Activated CD8-positive, alpha-beta T cell treated with anti-CD3 and anti-CD28 coated beads, Interleukin-2, amount 10 ng/mL, durations not matched to agents 7 days and 5 days (primary cell): ENCODE data around the gene ADK. TPM values are rescaled to one million over a fixed set of nuclear protein-coding genes. Genes with fewer than 3 reads are reported as not detected.

Experiments used
- ATAC-seq: fragments of 150-1000 bp; cut with Tn5 transposase; one replicate; pipeline ENCODE4 v1.10.0; 2021; ENCODE audit warnings: moderate library complexity
- CTCF ChIA-PET: fragments of 350-600 bp; sonication (Branson Sonifier 250); formaldehyde crosslinking; loops from one replicate; lab custom pipeline; 2021; ENCODE audit warnings: antibody characterized with exemption; lab: Charles Lee
- POLR2A ChIA-PET: fragments of 350-600 bp; sonication (Branson Sonifier 250); formaldehyde crosslinking; loops from one replicate; lab custom pipeline; 2021; ENCODE audit warnings: antibody characterized with exemption; lab: Charles Lee
- DNase-seq: peaks from one replicate; pipeline ENCODE4 v3.0.0-alpha.2; 2020
- H3K27ac Mint-ChIP-seq: one replicate; pipeline ENCODE4 v1.8.0; 2021; ENCODE audit warnings: mild to moderate bottlenecking, mixed read lengths
- H3K27me3 Mint-ChIP-seq: one replicate; pipeline ENCODE4 v1.8.0; 2021; ENCODE audit warnings: low read depth, mixed read lengths
- H3K36me3 Mint-ChIP-seq: one replicate; pipeline ENCODE4 v1.8.0; 2021; ENCODE audit warnings: low read depth, mixed read lengths
- H3K4me1 Mint-ChIP-seq: one replicate; pipeline ENCODE4 v1.8.0; 2021; ENCODE audit warnings: low read depth, mixed read lengths
- H3K4me3 Mint-ChIP-seq: one replicate; pipeline ENCODE4 v1.8.0; 2021; ENCODE audit warnings: mild to moderate bottlenecking, mixed read lengths
- H3K9me3 Mint-ChIP-seq: one replicate; pipeline ENCODE4 v1.8.0; 2022; ENCODE audit warnings: mixed read lengths; ENCODE audit not compliant: insufficient read depth
- total RNA-seq, 2 experiments: library from RNA; stranded (reverse); gene quantifications; one replicate each; pipeline ENCODE4 v1.2.3, GENCODE V29; 2021

Gene ADK
- total RNA-seq, 2 experiments from 2014 or later = 40.2 to 42.1 TPM

DNA sequence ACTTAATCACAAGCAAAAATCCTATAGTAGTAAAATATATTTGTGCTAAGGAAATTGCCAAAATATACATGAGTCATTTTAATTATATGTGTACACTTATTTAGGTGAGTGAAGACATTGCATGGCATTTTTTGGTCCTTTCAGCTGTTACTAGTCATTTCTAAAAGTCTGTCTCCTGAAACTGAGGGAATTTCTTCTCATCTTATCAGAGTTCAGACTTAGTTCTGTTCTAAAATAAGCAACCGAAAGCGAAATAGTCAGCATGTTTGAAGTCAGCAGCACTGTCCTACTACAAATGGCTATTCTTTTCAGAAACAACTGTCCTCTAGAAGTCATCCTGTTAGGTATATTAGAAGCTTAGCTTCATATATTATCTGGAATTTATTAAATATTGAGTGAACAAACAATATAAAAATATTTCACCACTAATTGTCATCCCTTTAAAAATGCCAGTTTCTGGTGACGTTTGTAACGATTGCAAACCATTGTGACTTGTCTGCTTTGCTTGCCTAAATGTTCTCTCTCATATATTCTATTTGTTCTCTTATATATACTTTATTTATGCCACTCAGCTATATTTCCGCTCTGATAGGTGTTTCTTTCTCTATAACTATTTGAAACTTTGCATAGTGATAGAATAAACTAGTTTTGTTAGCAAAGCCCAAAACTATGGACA lies 448.0 kb downstream of the ADK start:
- POLR2A ChIA-PET = interaction anchor here (1.1 kb wide), 1 partner anchor 13 kb away, joined by 3 read pairs; no protein-coding TSS in a partner anchor
- Mint-ChIP-seq H3K27me3 (no peaks in the 10 kb centered on the region), H3K27ac (no peak overlapping the region), H3K9me3 (no peaks in the 10 kb centered on the region), H3K4me3 (no peak overlapping the region), H3K36me3 (peaks cover 20% of the 10 kb centered on the region), H3K4me1 (peaks cover 4% of the 10 kb centered on the region)
- ATAC-seq (no peak), DNase-seq (no peak)
- CTCF ChIA-PET = no interaction called here

- no peaks in the 10 kb centered on the region for H3K9me3 Mint-ChIP-seq
- CTCF ChIA-PET = no interaction called here
- ATAC-seq (no peak), DNase-seq (no peak)
- no peaks in the 10 kb centered on the region for H3K27me3 Mint-ChIP-seq
- peaks cover 4% of the 10 kb centered on the region for H3K4me1 Mint-ChIP-seq
- no peak overlapping the region for H3K4me3 Mint-ChIP-seq
- POLR2A ChIA-PET = no interaction called here
- no peak overlapping the region for H3K27ac Mint-ChIP-seq
- peaks cover 26% of the 10 kb centered on the region for H3K36me3 Mint-ChIP-seq
Measured at GRCh38 chr10:74599672-74600071, 448.7 kb downstream of the ADK start.

- Mint-ChIP-seq H3K27ac (no peak overlapping the region), H3K4me3 (no peak overlapping the region), H3K27me3 (no peaks in the 10 kb centered on the region), H3K9me3 (no peaks in the 10 kb centered on the region), H3K4me1 (peaks cover 4% of the 10 kb centered on the region), H3K36me3 (peaks cover 31% of the 10 kb centered on the region)
- ATAC-seq = no peak
- ChIA-PET POLR2A (no interaction called here), CTCF (no interaction called here)
- DNase-seq = no peak
Measured at GRCh38 chr10:74600170-74600569, 449.1 kb downstream of the ADK start.

DNA sequence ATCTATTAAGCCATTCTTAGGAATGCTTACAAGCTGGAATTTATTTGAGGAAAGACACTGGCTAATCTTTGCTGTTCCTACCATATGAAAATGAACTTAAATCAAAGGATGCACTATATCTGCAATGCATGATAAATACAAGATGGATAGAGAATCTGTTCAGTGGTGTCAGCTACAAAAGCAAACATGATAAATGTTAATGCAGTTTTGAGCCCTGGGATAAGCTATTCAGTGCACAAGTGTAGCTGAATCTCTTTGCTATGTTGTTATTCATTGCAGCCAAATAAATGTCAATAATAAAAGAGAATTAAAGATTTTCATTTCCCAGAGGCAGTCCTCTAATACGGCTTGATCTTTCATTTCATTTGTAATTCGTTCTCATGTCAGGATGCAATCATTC lies 451.6 kb downstream of the ADK start:
- ChIA-PET POLR2A (no interaction called here), CTCF (no interaction called here)
- DNase-seq (no peak), ATAC-seq (no peak)
- Mint-ChIP-seq H3K4me1 (peaks cover under 1% of the 10 kb centered on the region), H3K9me3 (no peaks in the 10 kb centered on the region), H3K27me3 (no peaks in the 10 kb centered on the region), H3K4me3 (no peak overlapping the region), H3K27ac (no peak overlapping the region), H3K36me3 (peaks cover 37% of the 10 kb centered on the region)

GRCh38 chr10:74610299-74610698 lies 459.3 kb downstream of the ADK start:
- no peak for ATAC-seq
- H3K27ac Mint-ChIP-seq = no peak overlapping the region
- H3K27me3 Mint-ChIP-seq = no peaks in the 10 kb centered on the region
- ChIA-PET POLR2A (no interaction called here), CTCF (no interaction called here)
- peaks cover 15% of the 10 kb centered on the region for H3K36me3 Mint-ChIP-seq
- no peak for DNase-seq
- H3K4me1 Mint-ChIP-seq = no peaks in the 10 kb centered on the region
- H3K9me3 Mint-ChIP-seq = peaks cover 5% of the 10 kb centered on the region
- no peak overlapping the region for H3K4me3 Mint-ChIP-seq

GRCh38 chr10:74612195-74612594 lies 461.2 kb downstream of the ADK start:
- POLR2A ChIA-PET = no interaction called here
- Mint-ChIP-seq H3K36me3 (peaks cover 20% of the 10 kb centered on the region), H3K27ac (no peak overlapping the region), H3K27me3 (no peaks in the 10 kb centered on the region), H3K4me3 (no peak overlapping the region), H3K4me1 (no peaks in the 10 kb centered on the region), H3K9me3 (peaks cover 5% of the 10 kb centered on the region)
- CTCF ChIA-PET = no interaction called here
- DNase-seq (no peak), ATAC-seq (no peak)

DNA sequence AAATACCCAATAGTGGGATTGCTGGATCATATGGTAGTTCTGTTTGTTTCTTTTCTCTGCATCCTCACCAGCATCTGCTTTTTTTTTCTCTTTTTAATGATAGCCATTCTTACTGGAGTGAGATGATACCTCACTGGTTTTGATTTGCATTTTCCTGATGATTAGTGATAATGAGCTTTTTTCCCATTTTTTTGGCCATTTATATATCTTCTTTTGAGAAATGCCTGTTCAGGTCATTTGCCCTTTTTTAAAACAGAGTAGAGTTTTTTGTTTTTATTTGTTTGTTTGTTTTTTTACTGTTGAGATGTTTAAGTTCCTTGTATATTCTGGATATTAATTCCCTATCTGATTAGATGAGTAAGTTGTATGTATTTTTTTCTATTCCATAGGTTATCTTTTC lies 469.6 kb downstream of the ADK start:
- Mint-ChIP-seq H3K36me3 (peaks cover 33% of the 10 kb centered on the region), H3K27me3 (no peaks in the 10 kb centered on the region), H3K9me3 (peaks cover 12% of the 10 kb centered on the region), H3K4me3 (no peak overlapping the region), H3K4me1 (no peaks in the 10 kb centered on the region), H3K27ac (no peak overlapping the region)
- DNase-seq = no peak
- CTCF ChIA-PET = no interaction called here
- ATAC-seq = no peak
- POLR2A ChIA-PET = no interaction called here

DNA sequence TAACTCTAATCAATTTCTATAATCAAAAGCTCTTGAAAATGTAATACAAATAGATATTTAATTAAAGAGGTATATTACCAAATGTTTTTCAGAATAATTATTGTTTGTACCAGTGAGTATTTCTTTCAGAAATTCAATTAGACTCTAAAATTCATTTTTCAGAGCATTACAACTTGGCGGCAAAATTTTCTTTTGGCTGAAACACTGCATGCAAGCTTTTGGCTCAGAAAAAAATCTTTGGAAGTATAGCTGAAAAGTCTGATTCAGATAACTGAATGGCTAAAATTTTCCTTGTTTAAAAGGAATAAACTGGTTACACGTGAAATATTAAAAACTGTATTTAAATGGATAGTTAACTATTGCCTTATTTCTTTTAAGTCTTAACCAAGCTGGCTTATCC lies 472.8 kb downstream of the ADK start:
- CTCF ChIA-PET = interaction anchor here (0.7 kb wide), 1 partner anchor 253 kb away, joined by 3 read pairs; no protein-coding TSS in a partner anchor
- DNase-seq (no peak), ATAC-seq (no peak)

GRCh38 chr10:74624501-74624900 lies 473.5 kb downstream of the ADK start:
- POLR2A ChIA-PET = interaction anchor here (0.6 kb wide), 1 partner anchor 1178 kb away, joined by 3 read pairs; no protein-coding TSS in a partner anchor
- Mint-ChIP-seq H3K4me1 (no peaks in the 10 kb centered on the region), H3K4me3 (no peak overlapping the region), H3K9me3 (peaks cover 12% of the 10 kb centered on the region), H3K27me3 (no peaks in the 10 kb centered on the region), H3K36me3 (peaks cover 20% of the 10 kb centered on the region), H3K27ac (no peak overlapping the region)
- no peak for DNase-seq
- CTCF ChIA-PET = no interaction called here
- ATAC-seq = no peak

More for the DNA sequence above, 472.8 kb downstream of the ADK start:
- POLR2A ChIA-PET = interaction anchor here (0.6 kb wide), 1 partner anchor 1179 kb away, joined by 3 read pairs; no protein-coding TSS in a partner anchor
- Mint-ChIP-seq H3K9me3 (peaks cover 12% of the 10 kb centered on the region), H3K4me3 (no peak overlapping the region), H3K27me3 (no peaks in the 10 kb centered on the region), H3K36me3 (peaks cover 20% of the 10 kb centered on the region), H3K4me1 (no peaks in the 10 kb centered on the region), H3K27ac (no peak overlapping the region)

DNA sequence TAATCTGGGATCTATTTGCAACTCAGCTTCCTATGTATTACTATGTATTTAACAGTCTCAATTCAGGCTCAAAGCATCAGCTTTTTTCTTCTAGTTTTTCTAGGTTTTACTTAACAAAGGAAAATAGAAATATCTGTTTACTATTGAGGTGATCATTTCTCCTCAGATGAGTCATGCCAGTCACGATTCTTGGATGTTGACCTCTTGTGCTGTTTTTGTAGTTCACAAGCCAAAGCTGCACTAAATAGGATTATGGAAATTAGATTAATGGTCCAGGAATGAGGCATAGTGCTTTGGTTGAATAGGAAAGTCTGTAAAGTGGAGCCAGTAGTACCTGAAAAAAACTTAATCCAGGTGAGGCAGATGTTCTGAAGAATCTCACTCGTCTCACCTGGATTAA lies 477.1 kb downstream of the ADK start:
- ATAC-seq (no peak), DNase-seq (no peak)
- ChIA-PET CTCF (interaction anchor here (1.1 to 1.7 kb wide), 3 partner anchors 10 to 608 kb away, joined by 3 to 5 read pairs (median 3); partner anchors contain the start of gene COMTD1), POLR2A (interaction anchor here (0.6 kb wide), 1 partner anchor 493 kb away, joined by 5 read pairs; no protein-coding TSS in a partner anchor)
- Mint-ChIP-seq H3K9me3 (peaks cover under 1% of the 10 kb centered on the region), H3K4me3 (no peak overlapping the region), H3K27ac (no peak overlapping the region), H3K36me3 (peaks cover 6% of the 10 kb centered on the region), H3K4me1 (no peaks in the 10 kb centered on the region), H3K27me3 (no peaks in the 10 kb centered on the region)

DNA sequence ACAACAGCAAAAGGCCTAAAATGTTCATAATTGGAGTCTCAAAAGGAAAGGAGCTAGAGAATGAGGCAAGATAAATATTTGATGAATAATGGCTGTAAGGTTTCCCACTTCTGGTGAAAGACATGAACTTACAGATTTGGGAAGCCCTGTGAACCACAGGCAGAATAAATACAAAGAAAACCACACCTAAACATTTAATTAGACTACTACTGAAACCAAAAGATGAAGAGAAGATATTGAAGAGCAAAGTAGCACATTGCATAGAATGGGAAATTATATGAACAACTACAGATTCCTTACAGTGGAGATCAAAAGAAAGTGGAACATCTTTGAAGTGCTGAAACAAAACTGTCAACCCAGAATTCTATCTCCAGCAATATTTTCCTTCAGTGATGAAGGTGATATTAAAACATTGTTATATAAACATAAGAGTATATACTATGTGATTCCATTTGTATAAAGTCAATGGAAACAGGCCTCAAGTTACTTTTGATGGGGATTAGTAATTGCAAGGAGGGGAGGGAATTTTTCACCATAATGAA lies 484.0 kb downstream of the ADK start:
- DNase-seq (no peak), ATAC-seq (no peak)
- Mint-ChIP-seq H3K4me1 (no peaks in the 10 kb centered on the region), H3K36me3 (peaks cover 26% of the 10 kb centered on the region), H3K4me3 (no peak overlapping the region), H3K27me3 (no peaks in the 10 kb centered on the region), H3K9me3 (peaks cover 17% of the 10 kb centered on the region), H3K27ac (no peak overlapping the region)
- ChIA-PET POLR2A (no interaction called here), CTCF (no interaction called here)

DNA sequence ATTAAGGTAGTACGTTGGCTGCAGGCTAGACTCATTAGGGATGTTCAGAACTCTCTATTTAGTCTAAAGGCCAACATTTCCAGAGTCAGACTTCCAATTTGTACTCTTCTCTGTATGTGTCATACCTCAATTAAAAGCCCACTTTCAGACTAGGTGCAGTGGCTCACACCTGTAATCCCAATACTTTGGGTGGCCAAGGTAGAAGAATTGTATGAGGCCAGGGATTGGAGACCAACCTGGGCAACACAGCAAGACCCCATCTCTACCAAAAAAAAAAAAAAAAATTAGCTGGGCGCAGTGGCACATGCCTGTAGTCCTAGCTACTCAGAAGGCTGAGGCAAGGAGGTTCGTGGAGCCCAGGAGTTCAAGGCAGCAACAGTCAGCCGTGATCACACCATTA lies 484.6 kb downstream of the ADK start:
- ChIA-PET POLR2A (interaction anchor here (0.7 kb wide), 1 partner anchor 625 kb away, joined by 3 read pairs; no protein-coding TSS in a partner anchor), CTCF (no interaction called here)
- Mint-ChIP-seq H3K9me3 (peaks cover 17% of the 10 kb centered on the region), H3K27ac (no peak overlapping the region), H3K4me1 (no peaks in the 10 kb centered on the region), H3K36me3 (peaks cover 26% of the 10 kb centered on the region), H3K4me3 (no peak overlapping the region), H3K27me3 (no peaks in the 10 kb centered on the region)
- DNase-seq = no peak
- ATAC-seq = no peak
